DMS 273 treated with DMSO at 0.1 percent for 48 hours (cell line): ENCODE results near the gene MAP2K5.

Experiments
- DNase-seq: peaks from one replicate; lab custom pipeline; 2025; lab: John Stamatoyannopoulos, UW

MAP2K5 gene

GRCh38 chr15:67724691-67725375 lies 182.3 kb downstream of the MAP2K5 start:
- no peak for DNase-seq

DNA sequence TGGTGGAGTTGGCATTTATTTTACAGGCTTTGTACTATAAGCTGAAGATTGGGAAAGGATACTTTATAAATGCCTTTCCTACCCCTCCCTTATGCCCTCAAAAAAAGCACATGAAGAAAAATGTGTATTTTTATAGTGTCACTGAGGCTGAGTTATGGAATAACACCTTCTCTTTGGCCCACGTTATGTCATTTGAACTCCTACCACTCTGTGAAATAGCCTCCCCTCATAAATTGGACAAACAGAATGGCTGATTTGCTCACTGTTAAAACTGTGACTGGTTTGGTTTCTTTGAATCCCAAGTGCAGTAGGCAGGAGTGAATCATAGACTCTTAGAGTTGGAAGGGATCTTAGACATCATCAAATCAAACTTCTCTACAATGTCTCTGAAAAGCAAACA lies 187.6 kb downstream of the MAP2K5 start:
- no peak for DNase-seq

- no peak for DNase-seq
Measured at GRCh38 chr15:67731112-67731721, 188.7 kb downstream of the MAP2K5 start.

DNA sequence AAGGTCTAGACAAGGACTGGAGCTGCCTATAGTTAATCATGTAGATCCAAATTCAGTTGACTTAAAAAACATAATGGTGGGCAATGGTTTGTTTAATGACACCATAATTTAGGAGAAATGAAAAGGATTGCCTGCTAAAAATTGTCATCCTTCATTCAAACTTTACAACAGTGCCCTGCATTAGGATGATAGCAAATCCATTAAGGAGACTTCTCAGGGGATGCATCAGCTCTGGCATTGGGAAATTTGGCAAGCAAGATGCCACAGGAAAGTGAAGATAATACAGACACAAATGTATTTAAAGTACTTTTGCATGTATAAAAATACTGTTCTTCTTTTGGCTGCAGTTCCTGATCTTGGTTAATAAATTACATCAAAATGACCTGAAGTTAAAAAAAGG lies 189.7 kb downstream of the MAP2K5 start:
- DNase-seq = no peak

GRCh38 chr15:67732671-67733374 lies 190.3 kb downstream of the MAP2K5 start:
- DNase-seq = no peak

DNA sequence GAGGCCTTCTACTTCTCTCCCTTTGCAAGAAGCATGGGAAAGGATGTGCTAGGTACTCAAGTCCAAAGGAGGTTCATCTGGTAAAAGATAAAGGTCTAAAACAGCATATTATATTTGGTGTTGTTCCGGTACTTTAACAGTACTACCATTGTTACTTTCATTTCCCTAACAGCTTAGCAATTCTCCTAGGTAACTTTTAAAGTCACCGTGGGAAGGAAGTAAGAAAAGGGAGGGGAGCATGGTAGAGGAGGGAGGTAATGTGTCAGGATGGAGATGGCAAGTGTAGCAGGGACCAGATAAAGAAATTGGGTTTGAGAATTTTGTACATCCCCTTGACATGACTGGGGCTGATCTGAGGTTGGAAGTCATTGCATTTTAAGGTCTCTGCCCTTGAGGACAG lies 193.4 kb downstream of the MAP2K5 start:
- no peak for DNase-seq

GRCh38 chr15:67736810-67737209 lies 194.3 kb downstream of the MAP2K5 start:
- no peak for DNase-seq

GRCh38 chr15:67738056-67738455 lies 195.6 kb downstream of the MAP2K5 start:
- DNase-seq = no peak

DNA sequence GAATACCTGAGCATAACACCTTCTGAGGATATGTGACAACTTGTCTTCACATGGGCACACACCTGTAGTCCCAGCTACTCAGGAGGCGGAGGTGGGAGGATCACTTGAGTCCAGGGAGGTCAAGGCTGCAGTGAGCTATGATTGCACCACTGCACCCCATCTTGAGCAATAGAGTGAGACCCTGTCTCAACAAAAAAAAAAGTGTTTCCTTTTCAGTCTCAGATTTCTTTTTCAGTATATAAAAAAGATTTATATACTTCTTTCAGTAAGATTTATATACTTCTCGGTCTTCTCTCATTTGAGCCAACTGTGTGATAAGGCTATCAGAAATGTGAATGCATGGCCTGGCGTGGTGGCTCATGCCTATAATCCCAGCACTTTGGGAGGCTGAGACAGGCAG lies 197.9 kb downstream of the MAP2K5 start:
- no peak for DNase-seq

- no peak for DNase-seq
Measured at GRCh38 chr15:67741308-67741707, 198.8 kb downstream of the MAP2K5 start.

GRCh38 chr15:67743558-67743957 lies 201.1 kb downstream of the MAP2K5 start:
- DNase-seq = no peak

DNA sequence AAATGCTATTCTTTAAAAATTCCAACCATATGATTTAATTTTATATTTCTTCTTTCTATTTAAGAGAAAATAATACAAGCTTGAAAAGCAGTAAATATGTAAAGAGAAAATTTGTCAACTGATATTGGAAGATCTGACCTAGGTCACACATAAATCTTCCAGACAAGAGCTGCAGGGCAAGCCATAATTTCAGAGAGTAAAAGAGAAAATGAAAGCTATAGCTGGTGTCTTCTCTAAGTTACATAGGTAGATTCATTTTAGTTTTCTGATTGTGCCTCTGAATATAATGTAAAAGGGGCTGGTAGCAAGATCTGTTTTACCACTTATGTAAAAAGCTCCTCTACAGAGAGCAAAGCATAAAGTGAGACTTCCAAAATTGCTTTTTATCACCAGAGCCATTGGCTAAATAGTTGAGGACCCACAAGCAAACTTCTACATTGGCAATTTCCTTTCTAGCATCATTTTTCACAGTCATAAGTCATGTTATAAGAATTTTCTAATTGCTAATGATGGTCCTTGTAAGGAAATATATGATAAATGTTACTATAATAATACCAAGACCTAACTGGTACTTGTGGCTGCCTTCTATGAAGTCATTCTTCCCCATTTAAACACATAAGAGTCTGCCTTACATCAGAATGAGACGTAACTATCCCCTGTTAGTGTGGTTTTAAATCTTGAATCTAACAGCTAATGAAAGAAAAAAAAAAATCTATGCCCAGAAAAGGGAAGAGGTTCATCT lies 202.0 kb downstream of the MAP2K5 start:
- DNase-seq = no peak

DNA sequence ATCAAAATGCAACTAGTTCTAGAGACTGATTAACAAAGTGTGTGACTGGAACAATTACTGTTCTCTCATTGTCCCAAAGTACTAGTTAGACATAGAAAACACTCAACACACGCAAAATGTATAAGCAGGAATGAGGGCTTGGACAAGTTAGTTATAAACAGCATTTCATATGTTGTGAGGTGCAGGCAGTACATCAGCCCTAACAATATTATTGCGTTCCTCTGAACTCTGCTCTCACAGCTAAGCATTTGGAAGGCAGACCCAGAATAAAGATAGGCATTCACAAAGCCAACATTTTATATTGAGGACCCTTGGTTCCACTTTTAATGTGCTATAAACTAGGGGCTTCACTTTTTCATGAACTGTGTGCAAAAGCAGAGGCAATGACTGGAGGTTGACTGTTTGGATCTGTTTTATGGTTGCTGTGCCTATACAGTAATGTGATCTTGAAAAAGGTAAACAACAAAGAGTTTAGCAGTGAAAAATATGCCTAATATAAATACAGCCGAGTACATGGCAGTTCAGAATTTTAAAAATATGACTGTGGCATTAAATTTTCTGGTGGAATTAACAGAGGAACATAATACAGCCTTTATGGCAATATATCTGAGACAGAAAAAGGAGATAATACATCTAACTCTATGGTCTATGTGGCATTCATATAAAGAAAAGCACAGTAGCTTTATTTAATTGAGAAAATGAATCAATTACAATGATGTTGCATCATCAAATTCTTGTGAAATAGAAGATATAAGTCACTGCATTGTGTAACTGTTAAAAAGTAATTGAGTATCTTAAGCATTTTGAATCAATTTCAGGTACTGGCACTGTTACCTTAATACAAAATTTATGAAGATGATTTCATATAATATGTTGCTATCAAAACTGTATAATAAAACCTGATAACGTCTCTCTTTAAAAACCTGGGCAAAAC lies 202.8 kb downstream of the MAP2K5 start:
- no peak for DNase-seq

DNA sequence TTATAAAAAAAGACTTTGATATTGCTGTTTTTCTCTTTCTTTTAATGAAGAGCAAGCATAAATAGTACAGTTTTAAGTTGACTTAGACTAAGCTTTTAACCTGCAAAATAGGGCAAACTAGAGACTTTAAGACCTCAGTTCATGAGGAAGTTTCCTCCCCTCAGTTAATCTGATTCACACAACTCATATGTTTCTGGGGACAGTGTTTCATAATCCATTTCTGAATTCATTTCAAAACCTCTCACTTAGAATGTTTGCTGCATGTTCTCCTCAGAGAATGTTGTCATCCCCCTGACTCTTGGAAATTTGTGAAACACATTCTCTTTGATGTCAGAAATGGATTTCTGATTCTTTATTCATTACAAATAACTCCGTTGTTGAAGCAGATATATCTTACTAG lies 203.5 kb downstream of the MAP2K5 start:
- DNase-seq = no peak

- no peak for DNase-seq
Measured at GRCh38 chr15:67746450-67746849, 203.9 kb downstream of the MAP2K5 start.

GRCh38 chr15:67747921-67748320 lies 205.4 kb downstream of the MAP2K5 start:
- DNase-seq = no peak

DNA sequence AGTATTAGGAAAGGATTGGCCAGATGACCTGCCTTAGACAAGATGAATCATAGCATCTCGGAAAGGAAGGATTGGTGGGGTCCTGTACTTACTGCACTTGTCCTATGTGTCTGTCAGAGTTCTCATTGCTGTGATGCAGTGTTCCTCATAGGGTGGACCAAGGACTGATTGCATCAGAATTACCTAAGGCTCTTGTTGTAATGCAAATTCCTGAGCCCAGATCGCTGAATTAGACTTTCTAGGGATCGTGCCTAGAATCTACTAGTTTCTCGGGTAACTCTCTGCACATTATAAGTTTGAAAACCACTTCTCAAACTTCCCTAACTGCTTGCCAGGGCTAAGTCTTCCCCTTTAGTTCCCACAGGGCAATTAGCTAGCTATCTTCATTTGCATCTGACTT lies 207.9 kb downstream of the MAP2K5 start:
- no peak for DNase-seq

DNA sequence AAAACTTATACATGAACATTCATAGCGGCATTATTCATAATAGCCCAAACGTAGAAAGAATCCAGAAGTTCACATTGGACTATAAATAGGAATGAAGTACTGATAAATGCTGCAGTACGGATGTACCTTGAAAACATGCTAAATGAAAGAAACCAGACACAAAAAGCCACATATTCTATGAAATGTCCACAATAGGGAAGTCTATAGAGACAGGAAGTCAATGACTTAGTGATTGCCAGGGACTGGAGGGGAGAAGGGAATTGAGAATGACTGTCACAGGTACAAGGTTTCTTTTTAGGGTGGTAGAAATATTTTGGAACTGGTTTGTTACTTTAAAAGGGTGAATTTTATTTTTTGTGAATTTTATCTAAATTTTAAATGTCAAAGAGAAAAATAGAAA lies 211.4 kb downstream of the MAP2K5 start:
- no peak for DNase-seq

- no peak for DNase-seq
Measured at GRCh38 chr15:67755264-67755663, 212.8 kb downstream of the MAP2K5 start.

- DNase-seq = no peak
Measured at GRCh38 chr15:67755936-67756335, 213.4 kb downstream of the MAP2K5 start.

- no peak for DNase-seq
Measured at GRCh38 chr15:67758619-67759300, 216.3 kb downstream of the MAP2K5 start.
